ENCODE measurements around the gene ITFG2. TPM values are rescaled to one million over a fixed set of nuclear protein-coding genes. Genes with fewer than 3 reads are reported as not detected.

The ITFG2 gene
- total and polyA plus RNA-seq, 2 of the 13 experiments (the other 11 are each of a cell fraction or from before 2014, with no cell fraction given), result 14.8 to 15.5 TPM

- TF ChIP-seq PAXIP1 (CRISPR knock-in tag; conservative IDR thresholded peaks at IDR 0.05), result peak; percentile 23; the same call in 1 of the 2 replicates
- 0 out of 4 replicates have a peak, but pooled peaks have one; percentile 24 to 34 for TF ChIP-seq POLR2A (IDR thresholded peaks at IDR 0.05; ENCODE audit: insufficient read depth in 1 of 2, low read depth in 2 of 2, low read length in 2 of 2)
- TF ChIP-seq, protein P1, sequence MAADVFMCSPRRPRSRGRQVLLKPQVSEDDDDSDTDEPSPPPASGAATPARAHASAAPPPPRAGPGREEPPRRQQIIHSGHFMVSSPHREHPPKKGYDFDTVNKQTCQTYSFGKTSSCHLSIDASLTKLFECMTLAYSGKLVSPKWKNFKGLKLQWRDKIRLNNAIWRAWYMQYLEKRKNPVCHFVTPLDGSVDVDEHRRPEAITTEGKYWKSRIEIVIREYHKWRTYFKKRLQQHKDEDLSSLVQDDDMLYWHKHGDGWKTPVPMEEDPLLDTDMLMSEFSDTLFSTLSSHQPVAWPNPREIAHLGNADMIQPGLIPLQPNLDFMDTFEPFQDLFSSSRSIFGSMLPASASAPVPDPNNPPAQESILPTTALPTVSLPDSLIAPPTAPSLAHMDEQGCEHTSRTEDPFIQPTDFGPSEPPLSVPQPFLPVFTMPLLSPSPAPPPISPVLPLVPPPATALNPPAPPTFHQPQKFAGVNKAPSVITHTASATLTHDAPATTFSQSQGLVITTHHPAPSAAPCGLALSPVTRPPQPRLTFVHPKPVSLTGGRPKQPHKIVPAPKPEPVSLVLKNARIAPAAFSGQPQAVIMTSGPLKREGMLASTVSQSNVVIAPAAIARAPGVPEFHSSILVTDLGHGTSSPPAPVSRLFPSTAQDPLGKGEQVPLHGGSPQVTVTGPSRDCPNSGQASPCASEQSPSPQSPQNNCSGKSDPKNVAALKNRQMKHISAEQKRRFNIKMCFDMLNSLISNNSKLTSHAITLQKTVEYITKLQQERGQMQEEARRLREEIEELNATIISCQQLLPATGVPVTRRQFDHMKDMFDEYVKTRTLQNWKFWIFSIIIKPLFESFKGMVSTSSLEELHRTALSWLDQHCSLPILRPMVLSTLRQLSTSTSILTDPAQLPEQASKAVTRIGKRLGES (CRISPR knock-in tag; IDR thresholded peaks at IDR 0.05; ENCODE audit: borderline replicate concordance), result 0 out of 2 replicates have a peak, but pooled peaks have one; percentile 47
- peak; percentile 55; the same call in 1 of the 2 replicates for TF ChIP-seq ARHGAP35 (CRISPR knock-in tag; IDR thresholded peaks at IDR 0.05; ENCODE audit: borderline replicate concordance)
- TF ChIP-seq NBN (conservative IDR thresholded peaks at IDR 0.05), result no peak
- no peak; the same call in 1 of the 2 replicates for TF ChIP-seq POGK (CRISPR knock-in tag; conservative IDR thresholded peaks at IDR 0.05)
- TF ChIP-seq MED1 (CRISPR knock-in tag; IDR thresholded peaks at IDR 0.05), result peak; percentile 42; the same call in 1 of the 2 replicates
- TF ChIP-seq HOXA5 (CRISPR knock-in tag; IDR thresholded peaks at IDR 0.05), result 0 out of 2 replicates have a peak, but pooled peaks have one; percentile 72
- TF ChIP-seq ZNF30 (CRISPR knock-in tag; IDR thresholded peaks at IDR 0.05), result no peak
- peak; percentile 67; the same call in 1 of the 2 replicates for TF ChIP-seq HCFC1 (IDR thresholded peaks at IDR 0.05; ENCODE audit: low read depth, low read length)
- TF ChIP-seq NR1H2 (CRISPR knock-in tag; IDR thresholded peaks at IDR 0.05; ENCODE audit: borderline replicate concordance, low read depth), result no peak
- TF ChIP-seq SIX4 (CRISPR knock-in tag; IDR thresholded peaks at IDR 0.05), result no peak
- no peak for TF ChIP-seq SKI (IDR thresholded peaks at IDR 0.05; ENCODE audit: partially characterized antibody)
- TF ChIP-seq REPIN1 (CRISPR knock-in tag; IDR thresholded peaks at IDR 0.05; ENCODE audit: borderline replicate concordance, low read depth), result no peak
- 0 out of 2 replicates have a peak, but pooled peaks have one; percentile 49 for TF ChIP-seq ZNF792 (CRISPR knock-in tag; IDR thresholded peaks at IDR 0.05)
- peak; percentile 50 for TF ChIP-seq SRSF1 (optimal IDR thresholded peaks at IDR 0.05; ENCODE audit: low read depth, low read length)
- TF ChIP-seq ZC3H13 (CRISPR knock-in tag; IDR thresholded peaks at IDR 0.05), result peak; percentile 64; the same call in 1 of the 2 replicates
- TF ChIP-seq SUZ12 (IDR thresholded peaks at IDR 0.05; ENCODE audit: low read depth, low read length), result peak; percentile 46; the same call in 1 of the 2 replicates
- TF ChIP-seq ZNF329 (CRISPR knock-in tag; IDR thresholded peaks at IDR 0.05; ENCODE audit: low read depth), result no peak
- no peak for TF ChIP-seq ZNF629 (CRISPR knock-in tag; conservative IDR thresholded peaks at IDR 0.05)
- peak; percentile 88 for TF ChIP-seq ZNF143 (CRISPR knock-in tag; IDR thresholded peaks at IDR 0.05)
- no peak for TF ChIP-seq ATRX (CRISPR knock-in tag; IDR thresholded peaks at IDR 0.05; ENCODE audit: borderline replicate concordance)
Measured at GRCh38 chr12:2795291-2796186, 16.9 kb upstream of the ITFG2 start (continued).
